ENCODE results near the gene SPDEF.

The SPDEF gene

GRCh38 chr6:34522761-34523160 is 33.4 kb downstream of the SPDEF start:
- H3K27ac ChIP-seq, result no peak overlapping the region
- no peak overlapping the region for H3K9ac ChIP-seq (ENCODE audit: insufficient read length)
- H3K4me3 ChIP-seq, result no peak overlapping the region
- H3K9me3 ChIP-seq (ENCODE audit: low read depth, low read length), result no peaks in the 10 kb centered on the region
- H3K36me3 ChIP-seq (ENCODE audit: insufficient read depth, low read length), result no peaks in the 10 kb centered on the region
- TF ChIP-seq EZH2 (IDR thresholded peaks at IDR 0.05) (no peak), FOXP2 (optimal IDR thresholded peaks at IDR 0.05; ENCODE audit: control extremely low read depth, extremely low read length, insufficient read depth) (no peak), POLR2AphosphoS5 (IDR thresholded peaks at IDR 0.05; ENCODE audit: borderline replicate concordance, low read depth, low read length) (no peak)
- no peak for DNase-seq (ENCODE audit: low read depth, low spot score)

- DNase-seq (ENCODE audit: low read depth, low spot score), result no peak
- H3K27ac ChIP-seq, result no peak overlapping the region
- TF ChIP-seq FOXP2 (optimal IDR thresholded peaks at IDR 0.05; ENCODE audit: control extremely low read depth, extremely low read length, insufficient read depth) (no peak), EZH2 (IDR thresholded peaks at IDR 0.05) (no peak), POLR2AphosphoS5 (IDR thresholded peaks at IDR 0.05; ENCODE audit: borderline replicate concordance, low read depth, low read length) (no peak)
Measured at GRCh38 chr6:34521463-34522285, 34.5 kb downstream of the SPDEF start.

GRCh38 chr6:34520645-34521462 is 35.3 kb downstream of the SPDEF start:
- H3K27ac ChIP-seq, result no peak overlapping the region
- no peak for DNase-seq (ENCODE audit: low read depth, low spot score)
- H3K4me3 ChIP-seq, result no peak overlapping the region
- H3K9me3 ChIP-seq (ENCODE audit: low read depth, low read length), result no peaks in the 10 kb centered on the region
- no peak overlapping the region for H3K9ac ChIP-seq (ENCODE audit: insufficient read length)
- no peaks in the 10 kb centered on the region for H3K36me3 ChIP-seq (ENCODE audit: insufficient read depth, low read length)
- no peak for TF ChIP-seq FOXP2 (optimal IDR thresholded peaks at IDR 0.05; ENCODE audit: control extremely low read depth, extremely low read length, insufficient read depth)

More at GRCh38 chr6:34521463-34522285, 34.5 kb downstream of the SPDEF start:
- H3K9ac ChIP-seq (ENCODE audit: insufficient read length), result no peak overlapping the region
- no peaks in the 10 kb centered on the region for H3K9me3 ChIP-seq (ENCODE audit: low read depth, low read length)
- no peaks in the 10 kb centered on the region for H3K36me3 ChIP-seq (ENCODE audit: insufficient read depth, low read length)
- H3K4me3 ChIP-seq, result no peak overlapping the region

- H3K9ac ChIP-seq (ENCODE audit: insufficient read length), result no peak overlapping the region
- H3K27ac ChIP-seq, result no peak overlapping the region
- H3K36me3 ChIP-seq (ENCODE audit: insufficient read depth, low read length), result no peaks in the 10 kb centered on the region
- H3K4me3 ChIP-seq, result no peak overlapping the region
- no peak for DNase-seq (ENCODE audit: low read depth, low spot score)
- H3K9me3 ChIP-seq (ENCODE audit: low read depth, low read length), result no peaks in the 10 kb centered on the region
- no peak for TF ChIP-seq POLR2AphosphoS5 (IDR thresholded peaks at IDR 0.05; ENCODE audit: borderline replicate concordance, low read depth, low read length)
- no peak for TF ChIP-seq EZH2 (IDR thresholded peaks at IDR 0.05)
- TF ChIP-seq FOXP2 (optimal IDR thresholded peaks at IDR 0.05; ENCODE audit: control extremely low read depth, extremely low read length, insufficient read depth), result no peak
Measured at GRCh38 chr6:34519971-34520644, 36.0 kb downstream of the SPDEF start.

- no peak for DNase-seq (ENCODE audit: low read depth, low spot score)
- Histone ChIP-seq H3K9me3 (ENCODE audit: low read depth, low read length) (no peaks in the 10 kb centered on the region), H3K27ac (no peak overlapping the region), H3K36me3 (ENCODE audit: insufficient read depth, low read length) (no peaks in the 10 kb centered on the region), H3K4me3 (no peak overlapping the region), H3K9ac (ENCODE audit: insufficient read length) (no peak overlapping the region)
- TF ChIP-seq EZH2 (IDR thresholded peaks at IDR 0.05) (no peak), FOXP2 (optimal IDR thresholded peaks at IDR 0.05; ENCODE audit: control extremely low read depth, extremely low read length, insufficient read depth) (no peak), POLR2AphosphoS5 (IDR thresholded peaks at IDR 0.05; ENCODE audit: borderline replicate concordance, low read depth, low read length) (no peak)
Measured at GRCh38 chr6:34518669-34519365, 37.3 kb downstream of the SPDEF start.

- DNase-seq (ENCODE audit: low read depth, low spot score), result no peak
- H3K27ac ChIP-seq, result no peak overlapping the region
- no peak overlapping the region for H3K9ac ChIP-seq (ENCODE audit: insufficient read length)
- no peaks in the 10 kb centered on the region for H3K36me3 ChIP-seq (ENCODE audit: insufficient read depth, low read length)
- no peaks in the 10 kb centered on the region for H3K9me3 ChIP-seq (ENCODE audit: low read depth, low read length)
- TF ChIP-seq FOXP2 (optimal IDR thresholded peaks at IDR 0.05; ENCODE audit: control extremely low read depth, extremely low read length, insufficient read depth), result no peak
- TF ChIP-seq POLR2AphosphoS5 (IDR thresholded peaks at IDR 0.05; ENCODE audit: borderline replicate concordance, low read depth, low read length), result no peak
- TF ChIP-seq EZH2 (IDR thresholded peaks at IDR 0.05), result no peak
- no peak overlapping the region for H3K4me3 ChIP-seq
Measured at GRCh38 chr6:34517966-34518365, 38.2 kb downstream of the SPDEF start.

GRCh38 chr6:34517461-34517881 is 38.7 kb downstream of the SPDEF start:
- DNase-seq (ENCODE audit: low read depth, low spot score), result no peak
- no peak overlapping the region for H3K9ac ChIP-seq (ENCODE audit: insufficient read length)
- no peak for TF ChIP-seq FOXP2 (optimal IDR thresholded peaks at IDR 0.05; ENCODE audit: control extremely low read depth, extremely low read length, insufficient read depth)
- TF ChIP-seq POLR2AphosphoS5 (IDR thresholded peaks at IDR 0.05; ENCODE audit: borderline replicate concordance, low read depth, low read length), result no peak
- no peak for TF ChIP-seq EZH2 (IDR thresholded peaks at IDR 0.05)
- H3K36me3 ChIP-seq (ENCODE audit: insufficient read depth, low read length), result no peaks in the 10 kb centered on the region
- no peak overlapping the region for H3K27ac ChIP-seq
- H3K9me3 ChIP-seq (ENCODE audit: low read depth, low read length), result no peaks in the 10 kb centered on the region
- no peak overlapping the region for H3K4me3 ChIP-seq
